GM18907 (cell line): Measurements from ENCODE around the gene EEFSEC.

Source experiments
- ATAC-seq: cut with Tn5 transposase; IDR thresholded peaks from one replicate; pipeline ENCODE4 v1.9.1; 2021; ENCODE audit warnings: mild to moderate bottlenecking, moderate library complexity; ENCODE audit not compliant: unreplicated experiment

EEFSEC gene

GRCh38 chr3:128283421-128283820 lies 130.1 kb downstream of the EEFSEC start:
- ATAC-seq = no peak

GRCh38 chr3:128285042-128285966 lies 132.0 kb downstream of the EEFSEC start:
- no peak for ATAC-seq

GRCh38 chr3:128285967-128286321 lies 132.7 kb downstream of the EEFSEC start:
- no peak for ATAC-seq

GRCh38 chr3:128286691-128287090 lies 133.4 kb downstream of the EEFSEC start:
- ATAC-seq = no peak

- ATAC-seq = no peak
These were observed 133.9 kb downstream of the EEFSEC start for GRCh38 chr3:128287216-128287615.

GRCh38 chr3:128289534-128289933 lies 136.3 kb downstream of the EEFSEC start:
- ATAC-seq = no peak

GRCh38 chr3:128290484-128290883 lies 137.2 kb downstream of the EEFSEC start:
- no peak for ATAC-seq

GRCh38 chr3:128293930-128294329 lies 140.6 kb downstream of the EEFSEC start:
- no peak for ATAC-seq

- ATAC-seq = no peak
These were observed 141.8 kb downstream of the EEFSEC start for GRCh38 chr3:128294999-128295468.

GRCh38 chr3:128296469-128297251 lies 143.4 kb downstream of the EEFSEC start:
- ATAC-seq = no peak

- no peak for ATAC-seq
These were observed 144.3 kb downstream of the EEFSEC start for GRCh38 chr3:128297401-128298138.

GRCh38 chr3:128301186-128302023 lies 148.1 kb downstream of the EEFSEC start:
- no peak for ATAC-seq

- ATAC-seq = no peak
These were observed 153.2 kb downstream of the EEFSEC start for GRCh38 chr3:128306481-128306880.

- no peak for ATAC-seq
These were observed 153.8 kb downstream of the EEFSEC start for GRCh38 chr3:128307029-128307633.

- ATAC-seq = no peak
These were observed 154.6 kb downstream of the EEFSEC start for GRCh38 chr3:128307781-128308469.

GRCh38 chr3:128309026-128309425 lies 155.7 kb downstream of the EEFSEC start:
- no peak for ATAC-seq

- ATAC-seq = no peak
These were observed 157.2 kb downstream of the EEFSEC start for GRCh38 chr3:128310286-128311058.

GRCh38 chr3:128311441-128311844 lies 158.2 kb downstream of the EEFSEC start:
- no peak for ATAC-seq
